Vagina (tissue), 2 donors: ENCODE measurements around the gene HTR2B.

Experiments used
- CTCF ChIP-seq, 3 experiments: fragments of 450-650 bp in 2 of 3; fragments of 200-600 bp in 1 of 3; sonication (generic) in 1 of 3; IDR thresholded peaks; one replicate each; pipeline ENCODE4 v1.5.1; 2017 to 2019; ENCODE audit warnings: antibody characterized with exemption in 3 of 3, mild to moderate bottlenecking in 2 of 3, moderate library complexity in 2 of 3
- POLR2A ChIP-seq, 2 donors: fragments of 450-650 bp; IDR thresholded peaks; one replicate each; pipeline ENCODE4 v1.6.1; 2017; ENCODE audit warnings: antibody characterized with exemption in 2 of 2, mild to moderate bottlenecking in 2 of 2, moderate library complexity in 2 of 2

DNA sequence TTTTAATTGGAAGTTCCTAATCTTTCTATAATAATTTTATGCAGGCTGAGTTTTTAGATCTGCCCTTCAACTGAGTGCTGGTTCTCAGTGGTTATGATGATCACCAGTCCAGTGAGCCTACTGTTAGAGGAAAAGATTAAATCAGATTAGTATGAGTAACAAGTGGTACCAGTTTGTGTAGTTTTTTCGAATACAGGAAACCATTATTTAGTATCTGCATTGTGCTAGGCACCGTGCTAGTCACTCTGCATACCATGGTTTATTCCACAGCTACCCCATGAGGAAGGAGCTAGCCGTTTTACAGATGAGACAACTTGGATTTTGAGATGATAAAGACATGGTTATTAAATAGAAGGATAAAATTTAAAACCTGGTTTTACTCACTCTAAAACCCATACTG, 62.1 kb downstream of the HTR2B start:
- TF ChIP-seq CTCF (IDR thresholded peaks at IDR 0.05), result no peak
- TF ChIP-seq POLR2A (IDR thresholded peaks at IDR 0.05), result no peak
